Neural cell (in vitro differentiated cells): ENCODE measurements around the gene SLC1A1. TPM values are rescaled to one million over a fixed set of nuclear protein-coding genes. Genes with fewer than 3 reads are reported as not detected.
"Not testable (repeated sequence)": the region's sequence is repeated elsewhere in the genome, so short reads cannot be mapped to it uniquely, and the experiment has no call there.

Experiments
- H2AFZ ChIP-seq: fragments of 200-600, 300-800 bp; sonication (generic), shearing (Covaris generic); 2 replicates; pipeline ENCODE4 v1.6.0; 2014; ENCODE audit warnings: low read depth, mild to moderate bottlenecking, antibody characterized with exemption, low read length, moderate library complexity
- H3F3A ChIP-seq: fragments of 200-600 bp; shearing (Covaris generic); 2 replicates; pipeline ENCODE4 v1.6.1; 2016; ENCODE audit warnings: mild to moderate bottlenecking, moderate library complexity, mixed read lengths, antibody characterized with exemption, low read length; ENCODE audit not compliant: insufficient read depth, poor library complexity, severe bottlenecking
- H3K27ac ChIP-seq: fragments of 200-600, 300-800 bp; sonication (generic), shearing (Covaris generic); 2 replicates; pipeline ENCODE4 v1.5.1; 2014; ENCODE audit warnings: mild to moderate bottlenecking, low read length, moderate library complexity
- H3K27me3 ChIP-seq: fragments of 300-800, 200-600 bp; sonication (generic), shearing (Covaris generic); 2 replicates; pipeline ENCODE4 v1.6.0; 2014; ENCODE audit warnings: mild to moderate bottlenecking, low read depth, low read length, moderate library complexity; ENCODE audit not compliant: insufficient read depth
- H3K36me3 ChIP-seq: fragments of 300-800, 200-600 bp; sonication (generic), shearing (Covaris generic); 2 replicates; pipeline ENCODE4 v1.5.1; 2014; ENCODE audit warnings: mild to moderate bottlenecking, antibody characterized with exemption, low read length, moderate library complexity; ENCODE audit not compliant: insufficient read depth
- H3K4me2 ChIP-seq: fragments of 300-800, 200-600 bp; sonication (generic), shearing (Covaris generic); 2 replicates; pipeline ENCODE4 v1.6.0; 2014; ENCODE audit warnings: mild to moderate bottlenecking, low read length
- H3K4me3 ChIP-seq: fragments of 300-800, 200-600 bp; sonication (generic), shearing (Covaris generic); 2 replicates; pipeline ENCODE4 v1.5.1; 2014; ENCODE audit warnings: mild to moderate bottlenecking, low read length, moderate library complexity
- H3K79me2 ChIP-seq: fragments of 200-600 bp; shearing (Covaris generic); replicated peaks from 2 replicates; pipeline ENCODE4 v1.6.0; 2014; ENCODE audit warnings: mild to moderate bottlenecking, low read length, moderate library complexity; ENCODE audit not compliant: insufficient read depth
- H3K9ac ChIP-seq: fragments of 300-800, 200-600 bp; sonication (generic), shearing (Covaris generic); 2 replicates; pipeline ENCODE4 v1.6.1; 2016; ENCODE audit warnings: mild to moderate bottlenecking, low read length, mixed read lengths
- H3K9me2 ChIP-seq: fragments of 200-600 bp; shearing (Covaris generic); 2 replicates; pipeline ENCODE4 v1.6.1; 2016; ENCODE audit warnings: mild to moderate bottlenecking, low read length, mixed read lengths; ENCODE audit not compliant: insufficient read depth
- H3K9me3 ChIP-seq: fragments of 200-600, 300-800 bp; sonication (generic), shearing (Covaris generic); 2 replicates; pipeline ENCODE4 v1.6.1; 2016; ENCODE audit warnings: mild to moderate bottlenecking, mixed run types, low read length, moderate library complexity, mixed read lengths
- H4K20me1 ChIP-seq: fragments of 200-600 bp; shearing (Covaris generic); 2 replicates; pipeline ENCODE4 v1.6.1; 2016; ENCODE audit warnings: mild to moderate bottlenecking, mixed run types; ENCODE audit not compliant: insufficient read depth
- CTCF ChIP-seq: fragments of 450-650 bp; IDR thresholded peaks from 2 replicates; pipeline ENCODE4 v1.5.1; 2014; ENCODE audit warnings: antibody characterized with exemption, mild to moderate bottlenecking, moderate library complexity; ENCODE audit not compliant: poor library complexity, severe bottlenecking
- EP300 ChIP-seq: fragments of 450-650 bp; conservative IDR thresholded peaks from 2 replicates; pipeline ENCODE4 v1.6.1; 2014; ENCODE audit warnings: antibody characterized with exemption, mild to moderate bottlenecking, moderate library complexity; ENCODE audit not compliant: poor library complexity, severe bottlenecking
- EZH2 ChIP-seq: fragments of 200-600, 300-800 bp; shearing (Covaris generic), sonication (generic); IDR thresholded peaks from 2 replicates; pipeline ENCODE4 v1.6.1; 2014; ENCODE audit warnings: antibody characterized with exemption, low read length, borderline replicate concordance, mild to moderate bottlenecking; ENCODE audit not compliant: insufficient read depth, poor library complexity, severe bottlenecking
- MXI1 ChIP-seq: fragments of 450-650 bp; conservative IDR thresholded peaks from 2 replicates; pipeline ENCODE4 v1.6.1; 2014; ENCODE audit warnings: antibody characterized with exemption, mild to moderate bottlenecking; ENCODE audit not compliant: poor library complexity, severe bottlenecking
- POLR2AphosphoS5 ChIP-seq: IDR thresholded peaks from 2 replicates; pipeline ENCODE4 v1.6.1; 2012
- RAD21 ChIP-seq: fragments of 450-650 bp; conservative IDR thresholded peaks from 2 replicates; pipeline ENCODE4 v1.6.1; 2014; ENCODE audit warnings: antibody characterized with exemption, mild to moderate bottlenecking, moderate library complexity
- REST ChIP-seq: IDR thresholded peaks from 2 replicates; pipeline ENCODE4 v1.6.1; 2012; ENCODE audit warnings: borderline replicate concordance
- SMC3 ChIP-seq: fragments of 450-650 bp; conservative IDR thresholded peaks from 2 replicates; pipeline ENCODE4 v1.6.1; 2014; ENCODE audit warnings: antibody characterized with exemption, mild to moderate bottlenecking, moderate library complexity; ENCODE audit not compliant: poor library complexity
- TAF1 ChIP-seq: IDR thresholded peaks from 2 replicates; pipeline ENCODE4 v1.6.1; 2012; ENCODE audit warnings: low read depth
- polyA plus RNA-seq: library from polyadenylated mRNA; depleted of rRNA; stranded (reverse); fragments of >200 nt; gene quantifications from 2 replicates; pipeline ENCODE4 v1.2.3, GENCODE V29; 2014

The SLC1A1 gene
- polyA plus RNA-seq, 1 donor from 2014 or later, result 30.8 TPM

GRCh38 chr9:4604678-4605095 lies 114.4 kb downstream of the SLC1A1 start:
- TF ChIP-seq EZH2 (no peak), EP300 (no peak), REST (no peak), CTCF (peak; percentile 73), SMC3 (peak; percentile 46), TAF1 (no peak), RAD21 (peak; percentile 65), POLR2AphosphoS5 (no peak), MXI1 (no peak)
- Histone ChIP-seq H3K27ac (no peak overlapping the region), H3K9me3 (no peaks in the 10 kb centered on the region), H3K4me3 (no peak overlapping the region), H3K79me2 (no peaks in the 10 kb centered on the region), H3K9ac (no peak overlapping the region), H3K27me3 (no peaks in the 10 kb centered on the region), H4K20me1 (no peaks in the 10 kb centered on the region), H2AFZ (no peak overlapping the region), H3F3A (no peaks in the 10 kb centered on the region), H3K4me2 (no peak overlapping the region), H3K9me2 (no peaks in the 10 kb centered on the region), H3K36me3 (no peaks in the 10 kb centered on the region)

GRCh38 chr9:4606033-4606432 lies 115.8 kb downstream of the SLC1A1 start:
- not testable (repeated sequence) for H3K9me3 ChIP-seq, H4K20me1 ChIP-seq, H2AFZ ChIP-seq, H3K9me2 ChIP-seq, H3K27me3 ChIP-seq, H3K27ac ChIP-seq, H3K9ac ChIP-seq, H3F3A ChIP-seq, H3K79me2 ChIP-seq, H3K4me2 ChIP-seq, H3K4me3 ChIP-seq, H3K36me3 ChIP-seq

- no peaks in the 10 kb centered on the region for H3F3A ChIP-seq
- TF ChIP-seq MXI1 (no peak), SMC3 (no peak), POLR2AphosphoS5 (no peak), TAF1 (no peak), CTCF (no peak), EP300 (no peak), RAD21 (no peak), REST (no peak), EZH2 (no peak)
- H3K4me2 ChIP-seq, result no peak overlapping the region
- H3K9me3 ChIP-seq, result no peaks in the 10 kb centered on the region
- no peak overlapping the region for H2AFZ ChIP-seq
- H3K4me3 ChIP-seq, result no peak overlapping the region
- no peaks in the 10 kb centered on the region for H3K36me3 ChIP-seq
- no peaks in the 10 kb centered on the region for H3K79me2 ChIP-seq
- H3K9ac ChIP-seq, result no peak overlapping the region
- no peak overlapping the region for H3K27ac ChIP-seq
- H4K20me1 ChIP-seq, result no peaks in the 10 kb centered on the region
- no peaks in the 10 kb centered on the region for H3K9me2 ChIP-seq
- no peaks in the 10 kb centered on the region for H3K27me3 ChIP-seq
Measured at GRCh38 chr9:4614627-4615026, 124.4 kb downstream of the SLC1A1 start.
